Endothelial cell of umbilical vein (primary cell): ENCODE results near the gene PCF11. TPM values are rescaled to one million over a fixed set of nuclear protein-coding genes. Genes with fewer than 3 reads are reported as not detected.

Experiments used
- BruUV-seq: library from RNA; stranded (reverse); fragments of 400-500 nt; replicated peaks from 2 replicates; lab custom pipeline; 2021; lab: Mats Ljungman, UMichigan
- CTCF ChIA-PET: fragments of 300-600, 350-600 bp; sonication (Branson Sonifier 250); formaldehyde crosslinking; loops from one replicate; lab custom pipeline; 2021; ENCODE audit warnings: antibody characterized with exemption, inconsistent platforms; lab: Charles Lee
- POLR2A ChIA-PET: fragments of 300-600, 350-600 bp; sonication (Branson Sonifier 250); formaldehyde crosslinking; loops from one replicate; lab custom pipeline; 2021; ENCODE audit warnings: antibody characterized with exemption, inconsistent platforms; lab: Charles Lee
- DNase-seq: peaks from one replicate; pipeline ENCODE4 v3.0.0-alpha.2; 2011; ENCODE audit warnings: low read depth, low spot score
- FAIRE-seq: peaks from 2 replicates; lab custom pipeline; 2011; peaks lifted over from hg19 to GRCh38; lab: Jason Lieb, UNC
- H2AFZ ChIP-seq: 2 replicates; pipeline ENCODE4 v1.6.0; 2012; ENCODE audit warnings: low read depth, low read length, control low read depth, inconsistent platforms
- H3K27ac ChIP-seq: 2 replicates; pipeline ENCODE4 v1.5.1; 2011; ENCODE audit warnings: low read depth, mild to moderate bottlenecking, control low read depth, low read length, moderate library complexity; ENCODE audit not compliant: insufficient read depth
- H3K27me3 ChIP-seq, 2 experiments: 2 replicates each; pipeline versions ENCODE4 v1.6.0 to v1.6.1; 2011; ENCODE audit warnings: low read length in 2 of 2, mixed read lengths in 1 of 2; ENCODE audit not compliant: control insufficient read depth in 2 of 2, insufficient read depth in 2 of 2
- H3K36me3 ChIP-seq, 2 experiments: 2 replicates in 1 of 2; 3 replicates in 1 of 2; pipeline ENCODE4 v1.5.1; 2011; ENCODE audit warnings: low read length in 2 of 2, mild to moderate bottlenecking in 1 of 2, moderate library complexity in 1 of 2; ENCODE audit not compliant: control insufficient read depth in 2 of 2, insufficient read depth in 2 of 2; ENCODE audit errors: extremely low read depth in 1 of 2
- H3K4me1 ChIP-seq: 3 replicates; pipeline ENCODE4 v1.5.1; 2011; ENCODE audit warnings: mild to moderate bottlenecking, low read length; ENCODE audit not compliant: control insufficient read depth, insufficient read depth; ENCODE audit errors: extremely low read depth
- H3K4me2 ChIP-seq: 2 replicates; pipeline ENCODE4 v1.6.1; 2011; ENCODE audit warnings: low read length, control low read depth, mixed read lengths; ENCODE audit not compliant: insufficient read depth
- H3K4me3 ChIP-seq, 3 experiments: fragments of 200-600 bp in 1 of 3; sonication (generic), shearing (Covaris generic) in 1 of 3; replicated peaks in 1 of 3; 2 replicates each; pipeline ENCODE4 v1.5.1; 2011 to 2016; ENCODE audit warnings: control low read depth in 3 of 3, low read length in 3 of 3, mild to moderate bottlenecking in 2 of 3, inconsistent platforms in 1 of 3, low read depth in 1 of 3, moderate library complexity in 1 of 3; ENCODE audit not compliant: insufficient read depth in 1 of 3
- H3K79me2 ChIP-seq: 2 replicates; pipeline ENCODE4 v1.6.0; 2012; ENCODE audit warnings: low read length, inconsistent platforms; ENCODE audit not compliant: control insufficient read depth, insufficient read depth
- H3K9ac ChIP-seq: replicated peaks from 2 replicates; pipeline ENCODE3; 2011; ENCODE audit warnings: low read length, control low read depth; ENCODE audit not compliant: insufficient read depth; ENCODE audit errors: extremely low read depth
- H3K9me1 ChIP-seq: replicated peaks from 3 replicates; pipeline ENCODE4 v1.6.0; 2011; ENCODE audit warnings: mild to moderate bottlenecking, low read length; ENCODE audit not compliant: control insufficient read depth, insufficient read depth; ENCODE audit errors: extremely low read depth
- H3K9me3 ChIP-seq: replicated peaks from 2 replicates; pipeline ENCODE4 v1.5.1; 2012; ENCODE audit warnings: low read length, inconsistent platforms; ENCODE audit not compliant: control insufficient read depth, insufficient read depth
- H4K20me1 ChIP-seq: replicated peaks from 2 replicates; pipeline ENCODE3; 2011; ENCODE audit warnings: mild to moderate bottlenecking, low read length; ENCODE audit not compliant: control insufficient read depth, insufficient read depth; ENCODE audit errors: extremely low read depth
- EZH2 ChIP-seq: IDR thresholded peaks from 2 replicates; pipeline ENCODE4 v1.6.1; 2012; ENCODE audit warnings: borderline replicate concordance, low read depth, mild to moderate bottlenecking, moderate library complexity, low read length, inconsistent platforms; ENCODE audit not compliant: severe bottlenecking
- FOS ChIP-seq: IDR thresholded peaks from 2 replicates; pipeline ENCODE4 v1.6.1; 2011; ENCODE audit warnings: mild to moderate bottlenecking, low read length, moderate library complexity, borderline replicate concordance; ENCODE audit not compliant: insufficient read depth
- GATA2 ChIP-seq: IDR thresholded peaks from 2 replicates; pipeline ENCODE4 v1.7.0; 2011; ENCODE audit warnings: low read depth, mild to moderate bottlenecking, moderate library complexity, mixed read lengths, low read length; ENCODE audit not compliant: insufficient read length, insufficient read depth
- JUN ChIP-seq: IDR thresholded peaks from 2 replicates; pipeline ENCODE4 v1.6.1; 2011; ENCODE audit warnings: borderline replicate concordance, low read depth; ENCODE audit not compliant: insufficient read length, insufficient read depth
- MYC ChIP-seq: IDR thresholded peaks from one replicate; pipeline ENCODE4 v1.6.1; 2011; ENCODE audit warnings: mild to moderate bottlenecking, low read depth, low read length
- POLR2A ChIP-seq: IDR thresholded peaks from 2 replicates; pipeline ENCODE4 v1.6.1; 2012; ENCODE audit warnings: low read depth, mild to moderate bottlenecking, control low read depth, low read length
- POLR2AphosphoS5 ChIP-seq: IDR thresholded peaks from 2 replicates; pipeline ENCODE4 v1.6.1; 2012; ENCODE audit warnings: low read depth, mild to moderate bottlenecking, control low read depth, low read length, moderate library complexity; ENCODE audit not compliant: insufficient read depth
- dilution Hi-C: fragments of 300-500 bp; cut with MboI; formaldehyde crosslinking; loops from one replicate; pipeline ENCODE4 v1.15.0; 2019; ENCODE audit warnings: low sequenced_read_pairs; ENCODE audit not compliant: extremely low pct_ligation_motif_present
- intact Hi-C: fragments of 100-400 bp; cut with micrococcal nuclease; formaldehyde crosslinking; loops from one replicate; pipeline ENCODE4 v1.10.0; 2022
- polyA plus RNA-seq, 4 experiments: library from polyadenylated mRNA; depleted of rRNA in 3 of 4; stranded (reverse) in 3 of 4; unstranded in 1 of 4; fragments of >200 nt; gene quantifications; 2 replicates each; pipeline versions ENCODE4 v1.2.1 to v1.2.3, GENCODE V29; 2011 to 2012; ENCODE audit warnings: missing spikeins in 1 of 4
- total RNA-seq: library from RNA; stranded (reverse); gene quantifications from 2 replicates; pipeline ENCODE4 v1.2.3, GENCODE V29; 2021
- TF ChIP-seq, protein P1 (sequence below): IDR thresholded peaks from 2 replicates; pipeline ENCODE4 v1.6.1; 2011; ENCODE audit not compliant: insufficient read depth, insufficient read length
- TF ChIP-seq, protein P2 (sequence below), 2 donors: IDR thresholded peaks; 1 replicate in 1 of 2; 2 replicates in 1 of 2; pipeline ENCODE4 v1.5.1; 2011; ENCODE audit warnings: low read length in 2 of 2, mild to moderate bottlenecking in 2 of 2, moderate library complexity in 2 of 2, control low read depth in 1 of 2, inconsistent platforms in 1 of 2, low read depth in 1 of 2; ENCODE audit not compliant: insufficient read depth in 1 of 2; ENCODE audit errors: extremely low read depth in 1 of 2

The PCF11 gene
- total and polyA plus RNA-seq, 2 donors (not counting 3 experiments of a cell fraction or from before 2014, with no cell fraction given): 38.0 to 51.2 TPM

DNA sequence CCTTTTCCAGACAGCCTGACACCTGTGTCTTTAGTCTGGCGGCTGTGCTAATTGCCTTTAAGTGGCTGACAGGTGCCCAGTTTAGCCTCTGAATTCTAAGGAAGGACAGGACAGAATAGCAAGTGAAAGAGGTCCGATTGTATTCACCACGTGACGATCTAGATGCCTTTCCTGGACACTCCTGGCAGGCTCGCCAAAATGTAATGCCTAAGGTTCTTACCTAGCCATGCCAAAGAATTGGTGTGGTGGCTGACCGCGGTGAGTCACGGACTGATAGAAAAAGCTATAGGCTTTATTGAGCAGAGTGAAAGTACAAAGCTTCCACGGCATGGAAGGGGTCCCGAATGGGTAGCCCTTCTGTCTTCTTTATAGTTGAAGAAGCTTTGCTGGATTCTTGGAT, 63.3 kb downstream of the PCF11 start:
- Histone ChIP-seq H3K27ac (no peak overlapping the region), H3K4me3 (no peak overlapping the region), H3K27me3 (no peaks in the 10 kb centered on the region), H3K9me3 (no peaks in the 10 kb centered on the region), H3K4me2 (no peak overlapping the region), H4K20me1 (no peaks in the 10 kb centered on the region), H3K4me1 (no peaks in the 10 kb centered on the region), H3K36me3 (no peaks in the 10 kb centered on the region), H2AFZ (no peak overlapping the region), H3K9me1 (no peaks in the 10 kb centered on the region), H3K9ac (no peak overlapping the region), H3K79me2 (no peaks in the 10 kb centered on the region)
- TF ChIP-seq, protein P1, sequence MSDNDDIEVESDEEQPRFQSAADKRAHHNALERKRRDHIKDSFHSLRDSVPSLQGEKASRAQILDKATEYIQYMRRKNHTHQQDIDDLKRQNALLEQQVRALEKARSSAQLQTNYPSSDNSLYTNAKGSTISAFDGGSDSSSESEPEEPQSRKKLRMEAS: no peak
- TF ChIP-seq POLR2AphosphoS5: no peak
- TF ChIP-seq EZH2: no peak
- TF ChIP-seq GATA2: no peak
- TF ChIP-seq, protein P2, sequence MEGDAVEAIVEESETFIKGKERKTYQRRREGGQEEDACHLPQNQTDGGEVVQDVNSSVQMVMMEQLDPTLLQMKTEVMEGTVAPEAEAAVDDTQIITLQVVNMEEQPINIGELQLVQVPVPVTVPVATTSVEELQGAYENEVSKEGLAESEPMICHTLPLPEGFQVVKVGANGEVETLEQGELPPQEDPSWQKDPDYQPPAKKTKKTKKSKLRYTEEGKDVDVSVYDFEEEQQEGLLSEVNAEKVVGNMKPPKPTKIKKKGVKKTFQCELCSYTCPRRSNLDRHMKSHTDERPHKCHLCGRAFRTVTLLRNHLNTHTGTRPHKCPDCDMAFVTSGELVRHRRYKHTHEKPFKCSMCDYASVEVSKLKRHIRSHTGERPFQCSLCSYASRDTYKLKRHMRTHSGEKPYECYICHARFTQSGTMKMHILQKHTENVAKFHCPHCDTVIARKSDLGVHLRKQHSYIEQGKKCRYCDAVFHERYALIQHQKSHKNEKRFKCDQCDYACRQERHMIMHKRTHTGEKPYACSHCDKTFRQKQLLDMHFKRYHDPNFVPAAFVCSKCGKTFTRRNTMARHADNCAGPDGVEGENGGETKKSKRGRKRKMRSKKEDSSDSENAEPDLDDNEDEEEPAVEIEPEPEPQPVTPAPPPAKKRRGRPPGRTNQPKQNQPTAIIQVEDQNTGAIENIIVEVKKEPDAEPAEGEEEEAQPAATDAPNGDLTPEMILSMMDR (IDR thresholded peaks at IDR 0.05; ENCODE audit: extremely low read depth in 1 of 2, insufficient read depth in 1 of 2, low read depth in 1 of 2, low read length in 2 of 2): no peak
- no peak for TF ChIP-seq POLR2A
- no peak for TF ChIP-seq MYC
- TF ChIP-seq FOS: no peak
- TF ChIP-seq JUN: no peak
- dilution Hi-C loops: no loop called here
- ChIA-PET CTCF (no interaction called here), POLR2A (no interaction called here)
- FAIRE-seq: no peak
- no TSS peak for BruUV-seq
- intact Hi-C loops: no loop called here
- no peak for DNase-seq
